Esophagus squamous epithelium (tissue), 5 donors: ENCODE results near the gene VAV2. TPM values are rescaled to one million over a fixed set of nuclear protein-coding genes. Genes with fewer than 3 reads are reported as not detected.

Experiments used
- DNase-seq: peaks from one replicate; lab custom pipeline; 2025; lab: John Stamatoyannopoulos, UW
- H3K27ac ChIP-seq, 4 donors: fragments of 200-600 bp; sonication (generic); one replicate each; pipeline ENCODE4 v1.5.1; 2016 to 2019; ENCODE audit warnings: mild to moderate bottlenecking in 1 of 4
- H3K27me3 ChIP-seq, 4 donors: fragments of 200-600 bp; sonication (generic); 1 replicate in 3 of 4; 2 replicates in 1 of 4; pipeline versions ENCODE4 v1.5.1 to v1.6.0; 2017 to 2021; ENCODE audit warnings: antibody characterized with exemption in 1 of 4
- H3K36me3 ChIP-seq, 3 donors: fragments of 200-600 bp; sonication (generic); one replicate each; pipeline ENCODE4 v1.5.1; 2016 to 2019
- H3K4me1 ChIP-seq, 3 donors: fragments of 200-600 bp; sonication (generic); one replicate each; pipeline ENCODE4 v1.5.1; 2017 to 2019
- H3K4me3 ChIP-seq, 4 donors: fragments of 200-600 bp; sonication (generic); 1 replicate in 3 of 4; 2 replicates in 1 of 4; pipeline ENCODE4 v1.5.1; 2016 to 2019; ENCODE audit warnings: mild to moderate bottlenecking in 2 of 4, moderate library complexity in 1 of 4
- H3K9me3 ChIP-seq, 3 donors: fragments of 200-600 bp; sonication (generic); one replicate each; pipeline ENCODE4 v1.5.1; 2016 to 2019
- POLR2A ChIP-seq, 4 donors: fragments of 450-650 bp; IDR thresholded peaks; one replicate each; pipeline ENCODE4 v1.6.1; 2017; ENCODE audit warnings: antibody characterized with exemption in 4 of 4, mild to moderate bottlenecking in 4 of 4, moderate library complexity in 3 of 4
- WGBS, 2 donors: methylation state at CpG; one replicate each; pipeline ENCODE4 v1.1.5; 2018; 5-methylcytosine and 5-hydroxymethylcytosine counted together
- intact Hi-C: fragments of 100-400 bp; cut with DNase I; formaldehyde crosslinking; loops from one replicate; pipeline ENCODE4 v1.15.0; 2022
- total RNA-seq, 4 donors: library from RNA; depleted of rRNA; stranded (reverse); fragments of >200 nt; gene quantifications; one replicate each; pipeline ENCODE4 v1.1.0, GENCODE V29; 2016
- TF ChIP-seq, protein P1 (sequence below), 6 experiments: fragments of 450-650 bp in 4 of 6; fragments of 200-600 bp in 2 of 6; sonication (generic) in 2 of 6; IDR thresholded peaks; one replicate each; pipeline ENCODE4 v1.5.1; 2016 to 2019; ENCODE audit warnings: antibody characterized with exemption in 6 of 6, mild to moderate bottlenecking in 4 of 6, moderate library complexity in 4 of 6
- donor health status: DM: yes; HTN: yes; CAD: no.

The VAV2 gene
- total RNA-seq, 4 donors from 2014 or later, result 3.8 to 7.6 (median 5.7) TPM

DNA sequence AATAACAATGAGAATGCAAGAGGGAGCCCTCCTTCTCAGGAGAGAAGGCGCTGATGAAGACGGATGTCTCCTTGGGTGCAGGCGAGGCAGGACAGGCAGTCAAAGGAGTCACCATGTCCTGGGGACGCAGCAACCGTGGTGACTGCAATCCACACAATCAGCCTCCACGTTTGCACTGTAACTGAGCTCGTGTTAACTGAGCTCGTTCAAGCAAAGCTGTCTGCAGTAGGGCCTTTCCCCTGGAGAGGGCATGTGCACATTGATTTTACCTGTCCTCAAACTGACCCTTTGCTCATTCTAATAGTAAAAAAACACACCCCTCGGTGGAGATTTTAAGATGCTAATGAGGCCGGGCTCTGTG lies 256.7 kb downstream of the VAV2 start:
- no peaks in the 10 kb centered on the region for H3K9me3 ChIP-seq
- H3K4me1 ChIP-seq, result peaks cover 7 to 16% (median 9%) of the 10 kb centered on the region in 3 donors
- H3K27ac ChIP-seq, result no peak overlapping the region
- H3K36me3 ChIP-seq, result no peaks in the 10 kb centered on the region
- intact Hi-C loops, result loop anchor here (10.0 kb wide), 1 partner anchor 201 kb away; the partner anchor contains the start of gene ADAMTSL2
- DNase-seq, result no peak
- peaks cover 0 to 20% (median 0%) of the 10 kb centered on the region in 4 donors for H3K27me3 ChIP-seq
- no peak overlapping the region for H3K4me3 ChIP-seq
- TF ChIP-seq, protein P1, sequence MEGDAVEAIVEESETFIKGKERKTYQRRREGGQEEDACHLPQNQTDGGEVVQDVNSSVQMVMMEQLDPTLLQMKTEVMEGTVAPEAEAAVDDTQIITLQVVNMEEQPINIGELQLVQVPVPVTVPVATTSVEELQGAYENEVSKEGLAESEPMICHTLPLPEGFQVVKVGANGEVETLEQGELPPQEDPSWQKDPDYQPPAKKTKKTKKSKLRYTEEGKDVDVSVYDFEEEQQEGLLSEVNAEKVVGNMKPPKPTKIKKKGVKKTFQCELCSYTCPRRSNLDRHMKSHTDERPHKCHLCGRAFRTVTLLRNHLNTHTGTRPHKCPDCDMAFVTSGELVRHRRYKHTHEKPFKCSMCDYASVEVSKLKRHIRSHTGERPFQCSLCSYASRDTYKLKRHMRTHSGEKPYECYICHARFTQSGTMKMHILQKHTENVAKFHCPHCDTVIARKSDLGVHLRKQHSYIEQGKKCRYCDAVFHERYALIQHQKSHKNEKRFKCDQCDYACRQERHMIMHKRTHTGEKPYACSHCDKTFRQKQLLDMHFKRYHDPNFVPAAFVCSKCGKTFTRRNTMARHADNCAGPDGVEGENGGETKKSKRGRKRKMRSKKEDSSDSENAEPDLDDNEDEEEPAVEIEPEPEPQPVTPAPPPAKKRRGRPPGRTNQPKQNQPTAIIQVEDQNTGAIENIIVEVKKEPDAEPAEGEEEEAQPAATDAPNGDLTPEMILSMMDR (IDR thresholded peaks at IDR 0.05), result no peak
- no peak for TF ChIP-seq POLR2A (IDR thresholded peaks at IDR 0.05)
- 50 to 70% methylated on average over 7 to 8 of the region's 10 CpGs for WGBS, 2 donors

DNA sequence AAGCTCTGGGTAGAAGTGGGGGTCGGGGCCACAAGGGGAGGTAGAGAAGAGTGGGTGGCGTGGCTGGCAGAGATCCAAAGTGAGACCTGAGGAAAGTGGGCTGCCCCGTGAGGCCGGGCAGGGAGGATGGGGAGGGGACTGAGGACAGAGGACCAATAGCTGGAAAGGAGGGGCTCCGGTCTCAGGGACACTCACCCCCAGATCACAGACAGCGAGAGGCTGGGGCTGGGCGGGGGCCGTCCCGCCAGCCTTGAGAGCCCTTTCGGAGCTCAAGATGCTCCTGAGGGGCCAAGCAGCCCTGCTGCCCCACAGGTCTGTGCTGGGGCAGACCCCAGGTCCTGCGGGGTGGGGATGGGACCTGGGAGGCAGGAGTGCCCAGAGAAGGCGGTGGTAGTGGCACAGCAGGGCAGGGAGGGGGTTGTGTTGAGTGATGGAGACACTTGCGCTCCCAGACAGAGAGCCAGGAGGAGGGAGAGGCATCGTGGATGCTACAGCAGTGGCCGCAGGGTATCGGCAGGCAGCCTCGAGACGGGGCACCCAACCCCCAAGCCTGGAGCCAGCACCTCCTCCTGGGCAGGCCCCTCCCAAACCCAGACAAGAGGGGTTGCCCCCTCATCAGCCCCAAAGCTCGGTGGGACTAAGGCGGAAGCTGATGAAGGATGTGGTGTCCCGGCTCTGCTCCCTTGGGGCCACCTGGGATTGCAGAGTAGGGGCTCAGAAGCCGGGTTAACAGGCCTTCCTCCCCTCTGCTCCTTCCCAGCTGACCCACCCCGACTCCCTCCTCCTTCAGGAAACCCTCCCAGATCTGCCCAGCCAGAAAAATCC lies 257.3 kb downstream of the VAV2 start:
- peaks cover 0 to 22% (median 0%) of the 10 kb centered on the region in 4 donors for H3K27me3 ChIP-seq
- H3K4me1 ChIP-seq, result peaks cover 7 to 16% (median 9%) of the 10 kb centered on the region in 3 donors
- no peaks in the 10 kb centered on the region for H3K9me3 ChIP-seq
- TF ChIP-seq, protein P1 (IDR thresholded peaks at IDR 0.05), result no peak
- no peak for TF ChIP-seq POLR2A (IDR thresholded peaks at IDR 0.05)
- H3K36me3 ChIP-seq, result no peaks in the 10 kb centered on the region
- WGBS, 2 donors, result 75 to 78% methylated on average over 14 to 17 of the region's 23 CpGs
- no peak overlapping the region for H3K4me3 ChIP-seq
- intact Hi-C loops, result loop anchor here (10.0 kb wide), 1 partner anchor 200 kb away; the partner anchor contains the start of gene ADAMTSL2
- H3K27ac ChIP-seq, result no peak overlapping the region
- DNase-seq, result no peak

DNA sequence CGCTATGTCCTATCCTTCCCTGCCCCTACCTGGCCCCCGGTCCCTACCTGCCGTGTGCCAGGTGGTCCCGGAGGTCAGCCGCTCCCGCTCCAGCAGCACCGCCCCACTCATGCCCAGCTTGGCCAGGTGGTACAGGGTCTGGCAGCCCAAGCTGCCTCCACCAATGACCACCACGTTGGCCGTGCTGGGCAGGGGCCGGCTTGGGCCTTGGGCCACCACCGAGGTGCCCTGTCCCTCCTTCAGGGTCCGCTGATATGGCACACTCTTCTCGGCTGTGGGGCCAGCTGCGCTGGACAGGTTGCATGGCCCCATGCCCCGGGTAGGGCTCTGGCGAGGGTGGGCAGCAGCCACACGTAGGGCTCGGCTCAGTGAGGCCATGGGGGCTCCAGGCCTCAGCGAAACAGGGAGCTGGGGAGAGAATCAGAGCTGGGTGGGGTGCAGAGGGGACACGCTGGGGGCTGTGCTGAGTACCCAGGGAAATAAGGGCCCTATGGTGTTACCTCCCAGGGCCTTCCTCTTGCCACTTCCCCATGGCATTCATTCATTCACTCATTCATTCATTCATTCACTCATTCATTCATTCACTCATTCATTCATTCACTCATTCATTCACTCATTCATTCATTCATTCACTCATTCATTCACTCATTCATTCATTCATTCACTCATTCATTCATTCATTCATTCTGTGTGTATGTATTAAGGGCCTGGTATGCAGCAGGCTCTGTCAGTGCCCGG lies 258.2 kb downstream of the VAV2 start:
- H3K9me3 ChIP-seq, result no peaks in the 10 kb centered on the region
- no peak overlapping the region for H3K27ac ChIP-seq
- intact Hi-C loops, result loop anchor here (10.0 kb wide), 1 partner anchor 199 kb away; the partner anchor contains the start of gene ADAMTSL2
- no peaks in the 10 kb centered on the region for H3K36me3 ChIP-seq
- no peak for TF ChIP-seq POLR2A (IDR thresholded peaks at IDR 0.05)
- TF ChIP-seq, protein P1 (IDR thresholded peaks at IDR 0.05), result no peak
- DNase-seq, result no peak
- H3K4me1 ChIP-seq, result peaks cover 7 to 16% (median 9%) of the 10 kb centered on the region in 3 donors
- peaks cover 0 to 25% (median 0%) of the 10 kb centered on the region in 4 donors for H3K27me3 ChIP-seq
- H3K4me3 ChIP-seq, result no peak overlapping the region
- 69 to 92% methylated on average over 4 to 10 of the region's 21 CpGs for WGBS, 2 donors

DNA sequence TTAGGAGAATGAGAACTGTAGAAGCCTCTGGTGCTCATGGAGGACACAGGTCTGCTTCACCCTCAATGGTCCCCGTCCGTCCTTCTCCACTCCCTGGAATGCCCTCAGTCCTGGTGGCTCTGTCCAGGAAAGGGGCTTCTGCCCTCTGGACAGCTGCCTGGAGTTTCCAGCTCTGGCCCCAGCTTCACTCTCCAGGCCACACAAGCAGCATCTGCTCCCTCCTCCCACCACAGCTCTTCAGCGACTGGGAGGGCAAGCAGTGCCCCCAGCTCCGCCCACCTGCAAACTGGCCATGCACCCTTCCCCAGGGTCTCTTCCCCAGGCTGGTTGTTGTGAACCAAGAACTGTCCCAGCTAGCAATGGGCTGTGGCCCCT lies 258.7 kb downstream of the VAV2 start:
- WGBS, 2 donors, result 84 to 90% methylated on average over 2 to 4 of the region's 4 CpGs
- no peak for DNase-seq
- H3K36me3 ChIP-seq, result no peaks in the 10 kb centered on the region
- no peak overlapping the region for H3K27ac ChIP-seq
- H3K9me3 ChIP-seq, result no peaks in the 10 kb centered on the region
- no peak for TF ChIP-seq POLR2A (IDR thresholded peaks at IDR 0.05)
- TF ChIP-seq, protein P1 (IDR thresholded peaks at IDR 0.05), result no peak
- H3K4me3 ChIP-seq, result no peak overlapping the region
- peaks cover 3 to 12% (median 8%) of the 10 kb centered on the region in 3 donors for H3K4me1 ChIP-seq
- peaks cover 0 to 30% (median 0%) of the 10 kb centered on the region in 4 donors for H3K27me3 ChIP-seq
- intact Hi-C loops, result loop anchor here (10.0 kb wide), 1 partner anchor 199 kb away; the partner anchor contains the start of gene ADAMTSL2
